Activated gamma-delta T cell treated with anti-CD3 and anti-CD28 coated beads, Interleukin-2, amount 50 U/mL, for 16 hours (primary cell): ENCODE results near the gene YAF2.
A peak's percentile ranks its signal among the peaks of the same experiment; 100 is the strongest.

Experiments
- DNase-seq: peaks from one replicate; pipeline ENCODE4 v3.0.0-alpha.2; 2020; ENCODE audit warnings: low read depth

Gene YAF2

DNA sequence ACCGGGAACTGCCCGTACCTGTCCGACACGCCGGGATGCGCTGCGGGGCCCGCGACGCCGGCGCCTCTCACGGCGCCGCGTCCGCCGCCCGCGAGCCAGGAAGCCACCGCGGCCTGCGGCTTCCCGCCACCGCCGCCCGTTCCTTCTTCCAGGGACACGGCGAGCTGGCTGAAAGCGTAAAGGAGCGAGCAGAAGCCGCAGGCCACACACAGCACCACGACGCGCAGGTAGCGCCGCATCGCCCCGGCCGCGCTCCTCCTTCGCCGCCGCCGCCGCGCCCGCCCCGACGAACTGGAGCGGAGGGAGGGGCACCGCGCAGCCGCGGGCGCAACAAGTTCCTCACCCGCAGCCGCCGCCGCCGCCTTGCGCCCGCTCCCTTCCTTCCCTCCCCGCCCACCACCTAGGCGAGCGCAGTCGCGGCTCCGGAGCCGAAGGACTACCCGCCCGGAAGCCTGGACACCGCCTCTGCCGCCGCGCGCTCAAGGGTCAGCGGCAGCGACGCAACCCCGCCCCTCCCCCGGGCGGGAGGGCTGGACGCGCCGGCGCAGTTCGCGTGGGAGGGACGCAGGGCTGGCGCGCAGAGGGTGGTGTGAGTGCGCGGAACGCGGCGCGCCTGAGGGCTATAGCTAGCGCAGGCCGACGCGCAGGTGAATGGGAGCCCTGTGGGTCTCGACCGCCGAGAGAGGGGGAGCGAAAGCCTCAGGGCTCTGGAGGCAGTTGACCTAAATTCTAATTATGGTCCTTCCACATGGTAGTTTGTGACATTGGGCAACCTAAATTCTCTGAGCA is 93.4 kb downstream of the YAF2 start, which contains the start of gene GXYLT1:
Gene GXYLT1, minus strand, starts transcription at position 467 of the 789 bp plus-strand sequence. Its CDS starts 228 bp downstream, at position 239.
- DNase-seq, result peak; percentile 65

GRCh38 chr12:42144158-42144407 is 94.0 kb downstream of the YAF2 start:
- no peak for DNase-seq

DNA sequence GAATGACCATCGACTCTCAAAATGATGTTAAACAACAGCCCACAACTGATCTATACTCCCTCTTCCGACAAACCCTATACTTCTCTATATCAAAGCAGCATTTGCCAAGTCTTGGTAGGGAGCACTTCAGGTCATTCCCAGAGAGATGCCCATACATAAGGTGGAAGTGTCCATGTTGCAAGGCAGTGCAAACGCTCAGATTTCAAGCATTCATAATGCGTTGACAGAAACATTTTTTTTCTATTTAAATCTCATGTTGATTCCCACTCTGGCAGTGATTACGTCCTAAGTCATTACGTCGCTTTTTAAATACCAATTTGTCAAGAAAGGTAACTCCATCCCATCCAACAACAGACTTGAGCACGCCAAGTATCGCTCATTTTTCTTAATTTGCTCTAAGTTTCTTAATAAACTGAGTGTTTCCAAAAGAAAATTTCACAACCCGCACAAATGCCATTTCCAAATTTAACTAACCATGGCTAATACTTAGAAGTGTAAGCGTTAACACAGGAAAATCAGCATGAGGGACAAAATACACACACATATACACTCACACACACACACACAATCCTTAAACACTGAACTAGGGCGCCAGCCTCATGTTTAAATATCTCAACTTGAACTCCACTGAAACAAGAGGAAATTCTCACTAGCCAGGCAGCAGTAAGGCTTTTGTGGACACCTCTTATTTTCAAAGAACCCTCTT is 94.4 kb downstream of the YAF2 start:
- DNase-seq, result no peak

DNA sequence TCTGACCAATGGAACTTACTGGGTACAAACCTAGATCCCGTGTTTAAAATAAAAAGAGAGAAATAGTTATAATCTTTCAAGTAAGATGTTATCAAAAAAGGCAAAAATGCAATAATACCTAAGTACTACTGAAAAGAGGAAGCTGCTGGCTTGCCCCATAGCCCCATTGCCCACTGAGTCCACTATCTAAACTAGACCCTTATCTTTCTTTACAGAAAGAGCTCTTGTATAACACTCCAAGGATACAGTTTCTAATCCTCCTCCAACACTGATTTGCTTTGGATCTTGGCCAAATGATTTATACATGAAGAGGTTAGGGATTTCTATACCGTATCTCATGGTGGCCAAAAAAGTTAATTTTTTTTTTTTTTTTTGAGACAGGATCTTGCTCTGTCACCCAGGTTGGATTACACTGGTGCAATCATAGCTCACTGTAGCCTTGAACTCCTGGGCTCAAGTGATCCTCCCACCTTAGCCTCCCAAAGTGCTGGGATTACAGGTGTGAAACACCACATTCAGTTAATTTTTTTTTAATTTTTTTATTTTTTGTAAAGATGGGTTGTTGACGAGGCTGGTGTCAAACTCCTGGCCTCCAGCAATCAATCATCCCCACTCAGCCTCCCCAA is 96.0 kb downstream of the YAF2 start:
- DNase-seq, result no peak

DNA sequence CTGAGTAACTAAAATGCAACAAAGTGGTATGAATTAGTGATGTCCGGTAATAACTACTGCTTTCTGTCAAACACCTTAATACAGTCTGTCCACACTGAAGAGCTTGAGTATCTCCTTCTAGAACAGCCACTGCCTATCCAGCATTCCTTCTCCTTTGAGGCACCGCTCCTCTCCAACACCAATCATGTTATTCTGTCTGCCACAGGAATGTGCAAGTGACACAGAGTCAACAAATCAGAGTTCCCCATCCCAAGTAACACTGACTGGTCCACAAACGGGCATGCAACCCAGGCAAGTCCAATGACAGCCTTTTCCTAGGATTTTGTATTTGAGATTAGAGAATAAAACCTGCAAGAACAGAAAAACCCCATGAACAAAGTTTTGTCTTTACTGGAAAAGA is 97.1 kb downstream of the YAF2 start:
- DNase-seq, result no peak

DNA sequence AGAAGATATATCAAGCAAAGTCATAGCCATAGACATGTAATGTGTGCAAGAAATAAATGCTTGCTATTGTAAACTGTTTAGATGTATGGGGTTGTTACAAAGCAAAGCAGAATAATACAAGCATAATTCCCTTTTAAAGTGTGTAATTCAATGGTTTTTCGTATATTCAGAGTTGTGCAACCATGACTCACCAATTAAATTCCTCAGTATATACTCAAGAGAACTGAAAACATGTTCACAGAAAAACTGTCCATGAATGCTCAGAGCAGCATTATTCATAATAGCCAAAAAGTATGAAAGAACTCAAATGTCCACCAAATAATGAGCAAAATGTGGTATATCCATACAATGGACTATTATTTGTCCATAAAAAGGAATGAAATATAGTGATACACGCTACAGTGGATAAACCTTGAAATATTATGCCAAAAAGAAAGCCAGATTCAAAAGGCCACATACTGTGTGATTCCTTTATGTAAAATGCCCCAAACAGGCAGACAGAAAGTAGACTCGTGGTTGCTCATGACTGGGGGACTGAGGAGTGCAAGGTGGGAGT is 102.7 kb downstream of the YAF2 start:
- DNase-seq, result no peak

GRCh38 chr12:42130672-42131402 is 107.2 kb downstream of the YAF2 start:
- DNase-seq, result no peak

- DNase-seq, result no peak
Observed at GRCh38 chr12:42129595-42130204, 108.3 kb downstream of the YAF2 start.

DNA sequence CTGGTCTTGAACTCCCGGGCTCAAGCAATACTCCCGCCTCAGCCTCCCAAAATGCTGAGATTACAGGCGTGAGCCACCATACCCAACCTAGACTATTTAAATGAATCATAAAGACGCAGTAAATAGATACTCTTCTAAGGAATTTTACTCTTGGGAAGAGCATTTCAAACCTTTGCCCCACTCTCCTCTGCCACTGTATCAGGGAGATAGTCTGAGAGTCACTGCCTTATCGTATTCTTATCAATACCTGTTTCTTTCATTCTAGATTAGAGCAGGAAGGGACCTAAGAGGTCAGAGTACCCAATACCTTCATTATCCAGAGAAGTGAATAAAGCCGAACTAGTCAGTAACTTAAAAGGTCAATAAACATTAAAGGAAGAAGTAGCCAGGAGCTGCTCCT is 109.2 kb downstream of the YAF2 start:
- no peak for DNase-seq

DNA sequence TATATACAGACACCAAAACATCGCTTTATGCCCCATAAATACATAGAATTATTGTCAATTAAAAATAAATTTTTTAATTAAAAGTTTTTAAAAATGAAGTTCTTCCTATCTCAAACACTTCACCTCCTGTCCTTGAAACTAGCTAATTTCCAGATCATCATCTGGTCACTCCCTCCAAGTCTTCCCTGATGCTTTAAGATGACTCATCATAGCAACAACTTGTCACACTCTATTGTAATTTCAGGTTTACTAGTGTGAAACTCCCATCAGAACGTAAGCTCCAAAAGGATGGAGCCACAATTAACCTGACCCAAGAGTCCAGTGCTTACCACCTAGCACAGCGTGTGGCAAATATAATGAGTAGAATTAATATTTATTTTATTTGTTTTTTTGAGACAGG is 109.7 kb downstream of the YAF2 start:
- DNase-seq, result no peak

DNA sequence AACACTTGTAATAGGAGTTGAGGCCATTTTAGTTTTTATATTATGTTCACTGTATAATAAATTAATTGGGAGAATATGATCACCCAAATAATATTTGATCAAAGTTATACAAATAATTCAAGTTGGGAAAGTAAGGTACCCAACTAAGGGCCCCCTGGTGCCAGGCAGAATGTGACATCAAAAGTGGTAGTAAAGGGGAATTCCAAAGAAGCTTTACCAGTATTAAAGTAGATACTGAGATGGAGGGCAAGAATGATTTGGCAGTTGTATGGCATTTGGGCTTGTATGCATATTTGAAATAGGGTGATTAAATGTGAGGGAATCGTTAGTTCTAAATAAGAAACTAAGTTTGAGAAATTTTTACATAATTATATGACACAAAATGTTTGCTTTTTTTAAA is 111.1 kb downstream of the YAF2 start:
- no peak for DNase-seq

DNA sequence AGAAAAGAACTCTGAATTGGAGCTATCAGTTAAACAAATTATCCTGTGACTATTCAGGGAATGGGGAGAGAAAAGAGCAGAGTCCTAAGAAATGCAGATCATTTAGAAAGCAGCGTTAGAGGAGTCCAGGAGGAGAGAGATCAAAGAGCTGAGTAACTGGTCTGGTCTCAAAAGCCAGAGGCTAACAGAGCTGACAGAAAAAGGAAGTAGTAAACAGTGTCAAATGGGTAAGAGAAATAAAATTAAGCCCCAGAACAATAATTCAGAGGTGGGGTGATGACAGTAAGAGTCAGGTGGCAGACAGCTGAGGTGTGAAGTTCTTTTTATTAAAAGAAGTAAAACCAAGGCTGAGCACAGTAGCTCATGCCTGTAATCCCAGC is 112.7 kb downstream of the YAF2 start:
- DNase-seq, result no peak

DNA sequence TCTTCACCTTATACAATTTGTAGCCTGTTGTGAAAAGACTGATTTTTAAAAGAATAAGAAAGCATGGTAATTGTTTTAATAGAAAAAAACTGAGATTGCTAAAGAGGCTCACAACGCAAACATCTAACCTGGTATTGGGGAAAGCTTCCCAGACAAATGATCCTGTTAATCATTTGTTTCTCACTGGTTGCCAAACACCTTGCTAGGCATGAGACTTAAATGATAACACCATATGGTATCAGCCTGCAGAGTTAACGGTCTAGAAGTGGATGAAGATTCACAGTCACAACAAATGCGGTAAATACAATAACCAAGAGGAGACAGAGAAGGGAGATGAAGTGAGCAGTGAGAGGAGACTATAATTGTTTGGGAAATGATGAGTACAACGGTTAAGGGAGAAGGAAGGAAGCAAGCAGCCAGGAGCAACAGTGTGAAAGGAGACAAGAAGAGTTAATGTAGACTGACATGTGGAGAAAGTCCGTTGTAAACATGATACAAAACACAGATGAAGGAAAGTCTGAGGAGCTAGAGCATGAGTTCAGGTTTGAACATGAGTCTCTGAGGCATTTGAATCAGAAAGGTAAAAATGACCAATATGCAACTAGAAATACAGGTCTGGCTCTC is 113.2 kb downstream of the YAF2 start:
- DNase-seq, result no peak

DNA sequence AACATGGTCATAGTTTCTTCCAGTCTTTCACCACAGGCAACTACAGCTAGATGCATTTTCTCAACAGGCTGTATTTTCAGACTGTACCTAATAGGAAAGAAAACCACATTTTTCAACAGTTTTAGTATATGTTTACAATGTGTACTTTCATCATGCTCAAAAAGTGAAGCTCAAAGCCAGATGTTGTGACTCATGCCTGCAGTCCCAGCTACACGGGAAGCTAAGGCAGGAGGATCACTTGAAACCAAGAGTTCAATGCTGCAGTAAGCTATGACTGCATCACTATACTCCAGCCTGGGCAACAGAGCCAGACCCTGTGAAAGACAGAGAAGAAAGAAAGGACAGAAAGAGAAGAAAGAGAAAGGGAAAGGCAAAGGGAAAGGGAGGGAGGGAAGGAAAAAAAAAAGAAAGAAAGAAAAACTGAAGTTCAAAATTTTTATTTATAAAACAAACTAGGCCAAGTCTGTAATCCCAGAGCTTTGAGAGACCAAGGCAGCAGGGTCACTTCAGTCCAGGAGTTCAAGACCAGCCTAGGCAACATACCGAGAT is 118.9 kb downstream of the YAF2 start:
- no peak for DNase-seq

DNA sequence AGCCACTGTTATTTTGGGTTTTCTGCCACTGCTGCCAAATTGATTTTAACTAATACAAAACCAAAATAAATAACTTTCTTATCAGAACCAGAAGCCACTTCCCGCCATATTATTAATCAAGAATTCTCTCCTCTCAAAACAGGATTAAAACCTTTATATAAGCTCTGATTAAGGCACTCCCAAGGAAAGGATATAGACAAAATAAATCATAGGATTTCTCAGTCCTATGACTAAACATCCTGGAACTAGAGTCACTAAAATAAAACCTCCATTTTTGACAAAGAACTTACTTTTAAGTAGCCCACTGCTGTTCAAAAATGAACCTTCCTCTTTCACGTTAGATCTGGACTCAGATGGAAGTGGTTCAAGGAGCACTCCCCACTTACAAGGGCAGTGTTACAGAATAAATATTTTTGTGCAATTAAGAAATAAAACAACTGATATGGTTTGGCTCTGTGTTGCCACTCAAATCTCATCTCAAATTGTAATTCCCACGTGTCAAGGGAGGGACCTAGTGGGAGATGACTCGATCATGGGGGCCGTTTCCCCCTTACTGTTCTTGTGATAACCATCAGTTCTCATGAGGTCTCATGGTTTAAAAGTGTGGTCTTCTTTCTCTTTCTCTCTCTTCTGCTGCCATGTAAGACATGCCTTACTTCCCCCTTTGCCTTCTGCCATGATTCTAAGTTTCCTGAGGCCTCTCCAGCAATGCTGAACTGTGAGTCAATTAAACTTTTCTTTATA is 119.7 kb downstream of the YAF2 start:
- no peak for DNase-seq

GRCh38 chr12:42109031-42109430 is 129.0 kb downstream of the YAF2 start:
- no peak for DNase-seq
